Eye (tissue), 1 donor: ENCODE results near the gene KRT76.

Experiments used
- DNase-seq: peaks from one replicate; pipeline ENCODE4 v3.0.0-alpha.2; 2015

KRT76 gene

DNA sequence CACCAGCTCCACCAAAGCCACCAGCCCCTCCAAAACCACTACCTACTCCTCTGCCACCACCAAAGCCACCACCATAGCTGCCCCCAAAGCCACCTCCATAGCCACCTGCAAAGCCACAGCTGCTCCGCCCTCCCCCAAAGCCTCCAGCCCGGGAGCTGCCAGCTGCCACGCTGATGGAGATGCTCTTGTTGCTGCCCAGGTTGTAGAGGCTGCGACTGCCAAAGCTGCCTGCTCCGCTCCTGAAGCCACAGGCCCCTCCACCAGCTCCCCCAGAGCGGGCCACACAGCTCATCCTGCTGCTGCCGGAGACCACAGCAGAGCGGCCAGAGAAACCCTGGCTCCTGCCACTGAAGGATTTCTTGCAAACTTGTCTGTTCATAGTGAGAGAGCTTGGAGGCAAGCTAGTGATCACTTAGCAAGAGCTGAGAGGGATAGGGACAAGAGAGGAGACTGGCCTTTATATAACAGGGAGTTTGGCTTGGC, at the start of gene KRT76:
KRT76 (minus strand) TSS at position 433 of the 483 bp plus-strand sequence; CDS start at position 379, 54 bp downstream.
- DNase-seq: no peak

DNA sequence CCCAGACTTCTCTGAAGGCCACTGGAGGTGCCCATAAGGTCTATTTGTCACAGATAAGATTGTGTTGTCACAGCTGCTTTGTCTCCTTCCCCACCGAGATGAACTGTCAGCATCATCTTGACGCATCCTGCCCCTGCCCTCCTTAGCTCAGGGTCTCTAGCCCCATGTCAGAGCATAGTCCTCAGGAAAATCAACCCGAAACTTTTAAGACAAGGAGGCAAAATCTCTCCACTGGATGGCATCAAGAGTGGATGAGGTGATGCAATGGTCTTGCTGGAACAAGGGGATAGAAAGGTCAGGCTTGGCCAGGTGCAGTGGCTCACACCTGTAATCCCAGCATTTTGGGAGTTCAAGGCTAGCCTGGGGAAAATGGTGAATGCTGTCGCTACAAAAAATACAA, 48.8 kb upstream of the KRT76 start:
- no peak for DNase-seq

DNA sequence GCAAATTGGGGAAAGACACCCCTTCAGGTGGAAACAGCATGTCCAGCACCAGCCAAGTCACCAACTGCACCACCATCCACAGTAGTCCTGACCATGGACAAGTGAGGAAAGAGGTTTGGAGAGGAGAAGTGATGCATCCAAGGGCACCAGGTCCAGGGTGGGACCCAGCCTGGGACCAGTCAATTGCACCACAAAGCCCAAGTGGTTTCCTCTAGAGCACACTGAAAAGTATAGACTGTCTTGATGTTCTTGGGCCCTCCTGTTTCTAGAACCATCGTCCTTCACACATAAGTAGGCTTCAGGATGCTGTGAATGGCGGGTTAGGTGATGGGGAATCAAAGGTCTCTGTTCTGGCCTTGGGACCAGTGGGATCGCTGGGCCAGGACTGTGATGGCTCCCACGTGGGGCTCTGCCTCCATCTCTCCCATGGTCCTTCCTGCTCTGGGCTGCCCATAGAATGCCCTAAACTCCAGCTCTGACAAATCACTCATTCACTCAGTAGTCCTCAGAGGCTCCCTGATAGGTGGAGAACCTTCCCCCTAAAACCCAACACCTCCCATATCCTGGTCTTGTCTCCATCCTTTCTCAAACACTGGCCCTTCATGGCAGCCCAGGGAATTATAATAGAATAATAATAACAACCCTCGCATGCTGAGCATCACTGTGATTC, 47.7 kb upstream of the KRT76 start:
- no peak for DNase-seq

DNA sequence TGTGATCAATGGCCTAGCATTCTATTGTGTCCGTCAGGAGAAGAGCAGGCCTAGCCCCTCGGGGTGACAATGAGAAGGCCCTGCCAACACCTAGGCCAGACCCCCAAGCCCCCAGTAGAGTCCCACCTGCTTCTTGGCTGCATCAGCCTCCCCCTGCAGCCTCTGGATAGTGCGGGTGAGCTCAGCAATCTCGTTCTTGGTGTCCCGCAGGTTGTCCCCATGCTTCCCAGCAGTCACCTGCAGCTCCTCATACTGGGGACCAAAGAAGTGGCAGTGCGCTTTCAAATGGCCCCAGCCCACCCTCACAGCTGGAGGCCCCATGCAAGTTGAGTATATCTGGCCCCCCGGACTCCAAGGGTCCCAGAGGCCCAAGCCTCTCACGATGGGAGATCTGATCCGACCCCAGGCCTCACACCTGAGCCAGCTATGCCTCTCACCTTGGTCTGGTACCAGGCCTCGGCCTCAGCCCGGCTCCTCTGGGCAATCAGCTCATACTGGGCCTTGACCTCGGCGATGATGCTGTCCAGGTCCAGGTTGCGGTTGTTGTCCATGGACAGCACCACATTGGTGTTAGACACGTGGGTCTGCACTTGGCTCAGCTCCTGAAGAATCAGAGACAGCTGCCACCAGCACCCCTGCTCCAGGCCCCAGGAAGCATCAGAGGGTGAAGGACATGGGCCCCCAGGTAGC, 46.8 kb upstream of the KRT76 start:
- DNase-seq: no peak

DNA sequence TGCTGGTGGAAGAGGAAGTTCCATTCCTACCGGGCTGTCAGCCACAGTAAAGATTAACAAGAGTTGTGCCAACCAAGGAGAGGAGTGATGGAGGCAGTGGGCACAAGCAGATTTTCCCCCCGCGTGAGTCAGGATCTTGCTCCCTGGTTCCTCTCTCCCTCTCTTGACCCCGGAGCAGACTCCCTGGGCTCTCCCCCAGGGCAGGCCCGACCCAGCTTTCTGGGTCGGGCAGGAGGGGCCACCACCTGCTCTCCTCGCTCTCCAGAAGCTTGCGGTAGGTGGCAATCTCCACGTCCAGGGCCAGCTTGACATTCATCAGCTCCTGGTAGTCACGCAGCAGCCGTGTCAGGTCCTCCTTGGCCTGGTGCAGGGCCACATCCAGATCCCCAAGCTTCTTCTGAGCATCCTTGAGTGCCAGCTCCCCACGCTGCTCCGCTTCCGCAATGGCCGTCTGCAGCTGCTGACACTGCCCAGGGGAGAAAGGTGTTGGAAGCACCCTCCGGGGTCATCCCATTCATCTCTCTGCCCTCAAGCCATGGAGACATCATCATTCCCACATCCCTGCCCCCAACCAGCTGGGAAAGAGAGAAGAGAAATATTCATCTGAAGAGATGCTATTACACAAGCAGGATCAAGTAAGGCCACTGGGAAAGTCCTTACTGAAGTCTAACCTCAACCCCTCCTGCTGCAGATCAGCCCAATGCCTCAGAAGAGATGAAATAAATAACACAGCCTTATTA, 45.8 kb upstream of the KRT76 start:
- DNase-seq: no peak

DNA sequence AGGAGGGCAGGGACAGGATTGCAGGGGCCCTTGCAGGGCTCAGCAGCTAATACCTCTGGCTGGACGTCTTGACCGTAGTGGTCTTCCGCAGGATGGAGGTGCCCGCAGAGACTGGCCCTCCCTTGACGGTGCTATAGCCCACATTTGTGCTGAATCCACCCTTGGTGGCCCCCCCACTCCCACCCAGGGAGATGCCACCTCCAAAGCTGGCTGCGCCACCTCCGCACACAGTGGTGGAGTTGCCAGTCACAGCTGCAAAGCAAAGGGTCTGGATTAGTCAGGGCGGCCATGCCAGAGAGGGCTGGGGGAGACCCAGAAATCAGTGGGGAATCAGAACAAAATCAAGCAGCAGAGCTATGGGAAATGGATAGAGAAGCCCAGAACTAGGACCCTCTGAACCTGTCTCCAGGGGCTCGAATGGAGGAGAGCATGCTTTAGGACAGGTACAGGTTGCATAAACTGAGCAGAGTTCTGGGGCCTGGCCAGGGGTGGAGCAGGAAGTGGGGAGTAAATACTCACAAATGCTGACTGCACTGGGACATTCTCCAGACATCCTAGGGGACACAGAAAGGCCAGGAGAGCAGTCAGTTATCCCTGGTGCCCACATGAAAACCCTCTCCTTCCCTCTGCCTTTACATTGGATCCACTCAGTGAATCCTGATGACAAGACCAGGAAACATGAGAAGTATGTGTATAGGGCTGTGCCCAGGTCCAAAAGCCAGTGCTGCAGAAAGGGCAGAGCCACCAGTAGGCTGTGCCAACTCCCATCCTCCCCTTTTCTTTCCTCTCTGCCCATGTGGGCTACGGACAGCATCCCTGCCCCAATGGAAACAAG, 44.9 kb upstream of the KRT76 start:
- no peak for DNase-seq

DNA sequence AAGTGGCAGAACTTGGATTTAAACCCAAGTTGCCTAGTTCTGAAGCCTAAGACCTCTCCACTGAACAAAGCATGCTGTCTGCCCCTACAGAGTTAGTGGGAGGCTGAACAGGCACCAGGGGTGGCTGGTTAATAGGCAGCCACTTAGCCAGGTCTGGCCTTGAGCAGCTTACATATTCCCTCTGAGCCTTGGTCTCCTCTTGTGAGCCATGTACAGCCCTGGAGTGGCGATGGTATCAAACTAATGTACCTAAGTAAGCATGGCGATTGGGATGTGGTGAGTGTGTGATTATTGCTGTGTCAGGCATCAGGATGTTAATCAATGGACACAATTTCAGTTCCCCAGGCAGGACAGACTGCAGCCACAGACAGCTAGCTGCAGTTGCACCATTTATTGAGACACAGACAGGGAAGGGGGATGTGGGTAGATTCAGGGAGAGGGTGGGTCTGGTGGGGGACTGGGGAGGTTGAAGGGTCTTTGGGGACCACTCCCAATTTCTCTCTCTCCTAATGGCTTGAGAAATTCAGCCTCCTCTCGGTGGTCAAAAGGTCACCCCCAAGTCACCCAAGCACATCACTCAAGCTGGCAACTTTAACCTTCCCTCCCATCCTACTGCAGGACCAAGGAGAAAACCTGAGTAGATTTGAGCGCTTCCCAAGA, 44.1 kb upstream of the KRT76 start:
- DNase-seq: no peak

DNA sequence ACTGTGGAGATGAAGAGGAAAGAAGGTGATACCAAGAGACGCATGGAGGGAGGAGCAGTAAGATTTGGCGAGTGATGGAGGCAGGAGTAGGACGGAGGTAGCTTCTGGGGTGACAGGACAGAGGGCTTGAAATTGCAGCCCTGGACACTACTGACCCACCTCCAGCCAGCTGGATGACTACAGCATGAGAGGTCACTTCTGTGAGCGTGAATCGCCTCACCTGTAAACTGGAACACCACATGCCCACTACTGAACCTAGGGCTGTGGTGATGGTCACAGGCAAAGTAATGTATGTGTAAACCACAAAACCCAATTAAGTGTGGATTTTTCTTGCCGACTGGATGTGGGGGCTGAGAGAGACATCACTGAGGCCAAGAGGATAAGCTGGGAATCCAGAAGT, 43.4 kb upstream of the KRT76 start:
- no peak for DNase-seq

DNA sequence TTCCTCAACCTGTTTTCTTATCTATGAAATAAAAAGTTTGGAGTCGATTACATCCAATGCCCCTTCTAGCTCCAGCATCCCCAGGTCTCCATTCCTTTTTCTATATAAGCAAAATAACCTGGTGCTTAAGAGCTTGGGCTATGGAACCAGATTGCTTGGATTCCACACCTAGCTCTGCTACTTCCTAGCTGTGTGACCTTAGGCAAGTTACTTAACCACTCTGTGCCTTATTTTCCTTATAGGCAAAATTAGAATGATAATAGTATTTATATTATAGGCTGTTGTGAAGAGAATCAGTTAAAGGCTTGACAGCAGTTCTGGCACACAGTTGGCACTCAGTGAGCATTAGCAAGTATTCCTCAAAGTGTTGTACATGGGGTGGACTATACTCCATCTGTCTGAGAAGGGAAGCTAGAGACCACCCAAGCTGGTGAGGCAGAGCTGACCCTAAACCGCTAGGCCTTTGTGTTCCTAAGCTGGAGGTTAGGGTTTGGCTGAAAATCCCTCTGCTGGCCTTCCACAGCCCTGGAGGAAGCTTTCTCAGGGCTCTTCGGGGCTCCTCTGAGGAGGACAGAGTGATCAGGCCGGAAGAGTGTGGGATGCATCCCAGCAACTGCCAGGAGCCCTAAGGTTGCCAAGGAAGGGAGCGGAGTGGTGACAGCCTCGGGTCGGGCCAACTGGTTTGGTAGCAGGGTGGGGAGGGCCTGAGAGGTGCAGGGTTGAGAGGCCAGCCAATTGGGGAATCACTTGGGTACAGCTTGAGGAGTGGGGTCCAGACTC, 42.8 kb upstream of the KRT76 start:
- DNase-seq: no peak

DNA sequence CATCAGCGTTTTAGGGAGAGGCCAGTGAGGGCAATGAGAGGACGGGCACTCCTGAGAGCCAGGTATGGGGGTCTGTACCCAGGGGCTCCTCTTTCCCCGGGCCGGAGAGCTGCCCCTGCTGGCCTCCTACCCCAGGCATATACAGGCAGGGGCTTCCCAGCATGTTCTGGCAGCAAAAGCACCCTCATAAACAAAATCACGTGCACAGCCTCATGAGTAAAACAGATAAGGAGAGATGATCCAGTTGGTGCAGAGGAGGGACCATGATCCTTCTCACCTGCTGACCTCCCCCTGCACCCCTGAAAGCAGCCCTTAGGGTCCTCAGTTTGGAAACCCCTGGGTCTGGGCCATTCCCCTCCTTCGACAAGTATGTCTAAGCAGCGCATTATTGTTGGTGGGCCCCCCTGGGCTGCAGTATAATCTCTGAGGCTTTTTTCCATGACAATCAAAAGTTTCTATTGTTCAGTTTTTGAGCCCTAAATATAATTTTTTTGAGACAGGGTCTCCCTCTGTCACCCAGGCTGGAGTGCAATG, 41.8 kb upstream of the KRT76 start:
- no peak for DNase-seq

DNA sequence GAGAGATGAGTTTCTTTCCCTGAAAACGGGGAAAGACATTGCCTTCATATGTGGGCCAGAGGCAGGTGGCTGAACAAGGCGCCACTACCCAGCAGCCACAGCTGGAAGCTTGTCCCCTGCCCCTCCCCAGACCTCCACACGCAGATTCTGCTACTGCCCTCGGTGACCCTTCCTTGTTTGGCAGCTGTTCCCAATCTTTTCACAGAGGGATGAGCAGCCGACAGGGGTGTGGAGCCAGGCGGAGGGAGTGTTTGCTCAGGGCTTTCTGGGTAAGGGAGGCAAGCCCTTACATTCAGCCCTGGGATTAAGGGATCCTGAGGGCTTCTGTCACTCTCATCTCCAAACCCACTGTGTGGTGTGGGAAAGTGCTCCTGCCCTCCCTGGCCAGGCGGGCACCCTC, 41.2 kb upstream of the KRT76 start:
- peak; percentile 74 for DNase-seq

DNA sequence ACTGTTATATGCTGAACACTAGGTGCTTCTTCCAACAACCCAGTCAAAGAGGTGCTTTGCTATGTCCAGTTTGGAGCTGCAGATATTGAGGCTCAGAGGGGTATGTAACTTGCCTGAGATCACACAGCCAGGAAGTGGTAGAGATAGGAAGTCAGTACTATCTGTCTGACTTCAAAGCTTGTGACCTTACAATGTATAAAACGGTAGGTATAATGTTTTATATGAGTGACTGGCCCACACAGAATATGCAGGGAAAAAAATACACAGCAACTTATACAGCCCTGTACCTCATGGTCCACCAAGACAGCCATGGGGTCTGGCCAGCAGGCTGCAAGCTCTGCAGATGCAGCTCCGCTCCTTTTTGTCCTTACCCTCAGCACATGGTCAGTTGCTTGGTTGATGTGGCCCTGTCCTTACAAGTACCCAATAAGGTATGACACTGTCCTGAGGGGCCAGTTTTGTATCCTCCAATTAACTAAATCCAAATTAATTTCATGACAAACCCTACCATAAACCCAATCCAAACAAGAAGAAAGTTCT, 40.6 kb upstream of the KRT76 start:
- DNase-seq: no peak

DNA sequence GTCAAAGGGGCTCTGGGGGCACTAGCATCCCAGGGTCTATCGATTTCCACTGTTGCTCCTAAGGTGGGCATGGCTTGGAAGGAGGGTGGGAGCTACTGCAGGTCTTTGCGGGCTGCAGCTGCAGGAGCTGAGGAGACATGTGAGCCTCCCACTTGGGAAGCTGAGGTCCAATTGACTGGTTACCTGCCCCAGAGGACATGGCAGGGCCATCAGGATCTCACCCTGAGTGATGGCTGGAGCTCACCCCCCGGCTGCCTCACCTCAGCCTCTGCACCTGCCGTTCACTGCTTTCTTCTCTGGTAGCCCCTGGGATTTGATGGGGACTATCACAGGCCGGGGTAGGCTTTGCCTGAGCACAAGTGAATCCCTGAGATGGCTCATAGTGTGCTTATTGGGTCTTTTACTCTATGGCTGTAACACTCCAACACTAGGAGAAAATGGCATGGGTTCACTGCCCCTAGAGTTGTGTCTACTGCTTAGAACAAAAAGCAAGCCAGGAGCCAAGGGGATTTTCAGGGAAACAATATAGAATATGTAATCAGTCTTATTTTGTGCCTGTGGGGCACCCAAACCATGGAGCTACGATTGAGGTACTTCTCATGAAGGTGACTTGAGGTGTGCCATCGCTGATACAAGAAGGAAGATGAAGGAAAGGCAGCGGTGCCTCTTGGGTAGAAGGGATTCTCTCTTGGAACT, 40.0 kb upstream of the KRT76 start:
- no peak for DNase-seq

DNA sequence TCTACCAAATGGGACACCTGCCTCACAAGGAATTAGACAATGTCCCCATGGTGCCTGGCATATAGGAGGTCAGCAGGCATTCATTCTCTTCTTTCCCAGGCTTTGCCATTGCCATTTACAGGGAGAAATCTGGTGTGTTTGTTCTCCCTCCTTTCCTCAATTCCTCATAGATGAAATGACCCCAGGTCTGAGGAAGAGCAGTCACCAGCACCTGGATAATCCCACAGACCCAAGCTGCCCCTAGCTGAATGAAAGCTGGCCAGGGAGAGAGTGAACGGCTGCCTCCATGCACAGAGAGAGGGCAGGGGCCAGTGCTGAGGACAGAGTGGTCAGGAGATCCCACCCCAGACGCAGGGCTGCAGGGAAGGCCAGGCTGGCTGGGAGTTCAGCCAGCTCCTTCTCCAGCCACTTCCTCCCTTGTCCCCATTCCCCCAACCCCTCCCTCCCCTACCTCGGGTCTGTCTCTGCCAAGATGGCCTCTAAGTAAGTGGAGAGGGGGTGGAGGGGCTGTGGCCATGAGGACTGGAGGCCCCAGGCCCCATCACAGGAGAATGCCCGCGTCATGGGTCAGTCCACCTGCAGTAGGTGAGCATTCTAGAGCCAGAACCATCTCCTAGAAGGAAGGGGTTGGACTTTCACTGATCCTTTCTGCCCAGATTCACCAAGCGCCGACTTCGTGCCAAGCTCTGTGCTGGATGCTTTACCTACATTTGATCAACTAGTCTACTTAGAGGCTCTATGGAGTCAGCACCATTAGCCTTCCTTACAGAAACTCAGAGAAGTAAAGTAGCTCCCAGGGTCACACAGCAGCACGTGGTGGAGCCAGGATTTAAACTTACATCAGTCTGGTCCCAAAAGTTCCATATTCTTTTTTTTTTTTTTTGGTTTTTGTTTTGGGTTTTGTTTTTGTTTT, 38.8 kb upstream of the KRT76 start:
- DNase-seq: no peak

DNA sequence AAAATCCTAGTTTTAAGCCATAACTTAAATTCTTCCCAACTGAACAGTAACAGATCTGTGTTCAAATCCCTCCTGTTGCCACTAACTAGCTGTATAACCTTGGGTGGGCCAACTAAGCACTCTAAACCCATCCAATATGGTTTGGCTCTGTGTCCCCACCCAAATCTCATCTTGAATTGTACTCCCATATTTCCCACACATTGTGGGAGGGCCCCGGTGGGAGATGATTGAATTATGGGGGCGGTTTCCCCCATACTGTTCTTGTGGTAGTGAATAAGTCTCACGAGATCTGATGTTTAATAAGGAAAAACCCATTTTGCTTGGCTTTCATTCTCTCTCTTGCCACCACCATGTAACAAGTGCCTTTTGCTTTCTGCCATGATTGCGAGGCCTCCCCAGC, 38.0 kb upstream of the KRT76 start:
- DNase-seq: no peak

DNA sequence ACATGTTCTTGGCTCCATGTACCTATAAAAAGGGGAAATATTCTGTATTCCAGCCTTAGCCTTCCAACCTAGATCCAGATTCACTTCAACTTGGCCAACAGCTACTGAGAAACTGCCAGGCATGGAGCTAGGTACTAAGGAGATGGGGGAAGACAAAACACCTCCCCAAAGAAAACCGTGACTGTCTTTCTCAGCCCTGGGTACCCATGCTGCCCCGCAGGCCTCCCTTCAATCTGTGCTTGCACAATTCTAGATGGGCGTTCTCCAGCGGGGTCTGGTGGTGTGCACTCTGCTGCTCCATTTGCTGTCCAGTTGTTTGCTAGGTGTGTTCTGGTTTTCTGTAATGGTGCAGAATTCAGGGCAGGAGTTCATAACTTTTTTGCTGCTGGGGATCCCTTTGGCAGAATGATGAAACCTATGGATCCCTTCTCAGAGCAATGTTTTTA, 37.6 kb upstream of the KRT76 start:
- DNase-seq: no peak

DNA sequence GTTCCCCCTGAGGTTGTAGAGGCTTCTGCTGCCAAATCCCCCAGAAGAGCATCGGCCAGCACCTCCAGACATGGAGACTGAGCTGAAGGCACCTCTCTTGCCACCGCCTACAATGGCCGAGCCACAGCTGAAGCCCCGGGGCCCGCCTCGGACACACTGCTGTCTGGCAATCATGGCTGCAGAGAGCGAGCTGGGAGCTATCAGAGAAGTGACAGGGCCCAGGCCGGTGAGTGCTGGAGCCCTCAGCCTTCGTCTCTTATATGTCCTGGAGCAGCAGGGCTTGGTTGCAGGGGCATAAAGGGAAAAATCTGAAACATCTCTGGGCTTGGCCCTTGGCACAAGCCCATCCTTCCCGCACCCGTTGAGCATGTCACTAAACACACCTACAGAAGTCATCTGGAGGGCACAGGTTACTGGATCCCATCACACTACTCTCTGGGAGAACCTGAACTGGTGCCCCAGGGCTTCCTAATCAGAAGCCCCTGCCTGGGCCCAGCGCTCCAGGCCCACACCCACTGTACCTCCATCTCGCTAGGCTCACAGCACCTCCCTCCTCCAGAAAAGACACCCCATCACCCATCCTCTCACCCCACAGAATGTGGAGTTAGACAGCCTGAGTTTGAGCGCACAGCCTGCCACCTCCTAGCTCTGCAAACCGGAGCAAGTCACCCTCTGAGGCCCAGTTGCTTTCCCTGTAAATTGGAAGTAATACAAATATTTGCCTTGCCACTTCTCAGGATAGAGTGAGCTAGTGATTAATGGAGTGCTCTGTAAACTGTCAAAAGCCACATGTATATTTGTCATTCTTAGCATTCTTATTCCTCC, 37.0 kb upstream of the KRT76 start, which contains the start of gene KRT4:
KRT4 (minus strand) TSS at position 232 of the 825 bp plus-strand sequence; CDS start at position 174, 58 bp downstream.
- no peak for DNase-seq

DNA sequence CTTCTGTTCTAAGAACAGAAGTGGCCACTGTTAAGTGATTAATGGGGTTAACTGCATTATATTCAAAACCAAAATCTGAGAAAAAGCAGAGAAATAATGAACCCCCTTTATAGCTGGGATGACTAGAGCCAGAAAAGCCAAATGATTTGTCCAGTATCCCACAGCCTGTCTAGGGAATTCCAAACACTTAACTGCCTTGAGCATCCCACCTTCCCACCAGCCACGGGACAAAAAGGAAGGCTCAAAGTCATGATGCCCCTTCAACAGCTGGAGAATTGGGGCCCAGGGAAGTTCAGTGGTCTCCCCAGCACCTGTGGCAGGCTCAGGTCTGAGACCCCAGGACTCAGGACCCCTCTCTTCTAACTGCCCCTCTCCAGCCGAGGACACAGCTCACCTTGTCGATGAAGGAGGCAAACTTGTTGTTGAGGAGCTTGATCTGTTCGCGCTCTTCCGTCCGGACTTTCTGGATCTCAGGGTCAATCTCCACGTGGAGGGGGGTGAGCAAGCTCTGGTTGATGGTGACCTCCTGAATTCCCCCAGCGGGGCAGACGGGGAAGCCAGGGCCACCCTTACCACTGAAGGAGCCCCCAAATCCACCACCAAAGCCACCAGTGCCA, 36.2 kb upstream of the KRT76 start:
- DNase-seq: no peak
